Activated CD8-positive, alpha-beta memory T cell treated with anti-CD3 and anti-CD28 coated beads for 24 hours (primary cell): ENCODE results near the gene RAB37.

Source experiments
- DNase-seq: peaks from one replicate; pipeline ENCODE4 v3.0.0-alpha.2; 2020

RAB37 gene

DNA sequence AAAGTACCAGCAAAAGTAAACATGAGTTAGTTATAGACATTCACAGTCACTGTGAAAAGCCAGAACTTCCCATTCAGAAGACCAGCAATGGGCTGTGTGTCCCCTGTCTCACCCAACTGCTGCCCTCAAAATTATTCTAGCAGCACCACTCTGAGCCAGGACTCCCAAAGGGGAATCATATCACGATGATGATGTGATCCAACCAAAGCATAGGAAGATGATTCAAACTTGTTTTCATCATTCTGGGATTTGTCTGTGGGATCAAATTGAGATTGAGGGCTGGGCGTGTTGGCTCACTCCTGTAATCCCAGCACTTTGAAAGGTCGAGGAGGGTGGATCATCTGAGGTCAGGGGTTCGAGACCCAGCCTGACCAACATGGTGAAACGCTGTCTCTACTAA, 45.5 kb downstream of the RAB37 start:
- no peak for DNase-seq

DNA sequence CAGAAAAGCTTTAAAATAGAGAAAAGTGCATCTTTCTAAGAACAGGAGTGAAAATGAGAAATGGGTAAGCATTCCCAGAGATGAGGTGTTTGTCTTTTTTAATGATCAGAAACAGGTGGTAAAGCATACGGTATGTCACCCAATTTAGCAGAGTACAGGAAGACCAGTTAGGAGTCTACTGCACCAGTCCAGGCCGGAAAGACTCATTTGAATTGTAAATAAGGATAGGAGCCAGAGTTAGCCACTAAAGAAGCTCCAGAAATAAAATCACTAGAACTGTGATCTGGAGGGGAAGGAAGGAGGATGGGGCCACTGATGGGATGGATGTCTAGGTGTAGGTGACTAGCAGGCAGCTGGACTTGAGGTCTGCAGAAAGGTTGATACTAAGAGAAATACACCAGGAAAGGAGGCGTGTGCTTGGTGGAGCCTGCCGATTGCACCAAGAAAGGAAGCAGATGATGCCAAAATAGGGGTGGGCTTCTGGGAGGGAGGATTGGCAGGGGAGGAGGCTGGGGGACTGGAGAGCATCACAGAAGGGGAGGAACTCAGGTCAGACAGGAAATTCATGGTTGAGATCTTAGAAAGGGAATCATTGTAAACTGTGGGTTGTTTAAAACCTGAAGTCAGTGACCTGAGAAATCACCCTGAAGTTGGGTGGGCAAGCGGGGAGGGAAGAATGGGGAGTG, 47.2 kb downstream of the RAB37 start:
- no peak for DNase-seq

DNA sequence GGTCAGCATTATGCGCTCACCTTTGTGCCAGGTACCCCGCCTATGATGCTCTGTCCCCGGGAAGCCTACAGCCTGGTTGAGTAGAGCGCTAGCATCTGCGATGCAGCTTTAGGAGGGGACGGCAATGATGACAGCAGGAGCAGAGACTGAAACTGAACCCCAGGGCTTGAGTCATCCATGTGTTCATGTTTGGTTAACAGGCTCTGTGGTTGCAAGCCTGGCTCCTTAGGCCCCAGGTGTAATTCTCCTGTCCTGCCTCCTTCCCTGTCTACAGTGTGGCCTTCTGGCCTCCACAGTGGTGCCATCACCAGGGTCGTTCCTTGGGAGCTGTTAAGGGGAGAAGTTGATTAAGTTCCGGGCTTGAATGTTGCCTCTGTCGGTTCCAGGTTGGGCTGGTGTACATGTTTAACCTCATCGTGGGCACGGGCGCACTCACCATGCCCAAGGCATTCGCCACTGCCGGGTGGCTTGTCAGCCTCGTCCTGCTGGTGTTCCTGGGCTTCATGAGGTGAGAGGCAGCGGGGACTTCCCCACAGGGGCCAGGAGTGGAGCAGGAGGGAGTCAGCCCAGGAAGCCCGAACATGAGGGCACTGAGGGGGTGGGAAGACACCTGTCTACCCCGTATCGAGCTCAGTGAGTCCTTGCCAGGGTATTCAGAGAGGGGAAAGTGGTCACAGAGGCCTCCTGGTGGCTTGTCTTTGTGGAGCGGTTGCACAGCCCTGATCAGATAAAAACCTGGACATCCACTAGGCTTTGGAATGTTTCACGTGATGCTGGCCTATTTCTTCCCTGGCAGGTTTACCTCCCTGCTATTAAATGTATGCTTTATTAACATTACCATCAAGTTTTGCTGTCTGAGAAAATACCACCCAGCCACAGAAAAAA, 48.3 kb downstream of the RAB37 start:
- DNase-seq = no peak

DNA sequence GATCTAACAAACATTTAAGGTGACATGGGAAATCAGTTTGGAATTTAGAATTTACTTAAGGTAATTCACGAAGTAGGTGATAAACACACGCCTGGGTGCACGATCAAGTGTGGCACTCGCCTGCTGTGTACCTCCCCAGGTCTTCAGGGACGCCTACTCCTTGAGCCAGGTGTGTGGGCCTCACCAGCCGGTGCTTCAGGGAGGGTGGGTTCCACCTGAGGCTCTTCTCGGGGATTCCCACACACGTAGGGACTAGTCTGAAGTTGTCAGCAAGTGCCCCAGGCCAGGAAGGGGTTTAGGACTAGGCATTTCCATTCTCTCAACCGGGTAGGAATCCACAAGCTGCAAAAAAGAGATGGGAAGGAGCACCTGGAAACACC, 48.9 kb downstream of the RAB37 start:
- no peak for DNase-seq

DNA sequence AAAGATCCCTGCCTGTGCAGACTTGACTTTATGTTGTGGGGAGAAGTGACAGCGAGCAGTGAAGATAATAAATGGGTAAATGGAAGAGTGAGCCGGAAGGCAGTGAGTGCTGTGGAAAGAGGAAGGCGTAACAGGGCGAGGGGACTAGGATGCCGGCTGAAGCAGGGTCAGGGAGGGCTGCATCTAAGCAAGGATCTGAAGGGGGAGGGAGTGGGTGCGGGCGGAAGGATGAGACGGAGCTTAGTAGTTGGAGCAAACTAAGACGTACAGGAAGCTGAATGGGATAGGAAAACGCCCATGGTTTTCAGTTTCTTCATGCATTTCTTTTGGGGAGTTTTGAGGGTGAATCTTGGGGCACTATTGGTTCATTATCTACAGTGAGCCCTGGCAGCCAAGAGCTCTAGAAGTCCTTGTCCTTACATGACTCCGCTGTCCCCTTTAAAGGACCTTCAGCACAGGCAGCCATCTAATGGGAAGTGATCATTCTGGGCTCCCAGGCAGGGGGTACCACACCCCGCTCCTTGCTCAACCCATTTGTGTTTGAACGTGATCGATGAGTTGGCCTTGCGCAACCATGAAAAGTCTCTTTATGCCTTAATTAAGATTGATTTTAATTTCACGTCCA, 49.5 kb downstream of the RAB37 start:
- no peak for DNase-seq

DNA sequence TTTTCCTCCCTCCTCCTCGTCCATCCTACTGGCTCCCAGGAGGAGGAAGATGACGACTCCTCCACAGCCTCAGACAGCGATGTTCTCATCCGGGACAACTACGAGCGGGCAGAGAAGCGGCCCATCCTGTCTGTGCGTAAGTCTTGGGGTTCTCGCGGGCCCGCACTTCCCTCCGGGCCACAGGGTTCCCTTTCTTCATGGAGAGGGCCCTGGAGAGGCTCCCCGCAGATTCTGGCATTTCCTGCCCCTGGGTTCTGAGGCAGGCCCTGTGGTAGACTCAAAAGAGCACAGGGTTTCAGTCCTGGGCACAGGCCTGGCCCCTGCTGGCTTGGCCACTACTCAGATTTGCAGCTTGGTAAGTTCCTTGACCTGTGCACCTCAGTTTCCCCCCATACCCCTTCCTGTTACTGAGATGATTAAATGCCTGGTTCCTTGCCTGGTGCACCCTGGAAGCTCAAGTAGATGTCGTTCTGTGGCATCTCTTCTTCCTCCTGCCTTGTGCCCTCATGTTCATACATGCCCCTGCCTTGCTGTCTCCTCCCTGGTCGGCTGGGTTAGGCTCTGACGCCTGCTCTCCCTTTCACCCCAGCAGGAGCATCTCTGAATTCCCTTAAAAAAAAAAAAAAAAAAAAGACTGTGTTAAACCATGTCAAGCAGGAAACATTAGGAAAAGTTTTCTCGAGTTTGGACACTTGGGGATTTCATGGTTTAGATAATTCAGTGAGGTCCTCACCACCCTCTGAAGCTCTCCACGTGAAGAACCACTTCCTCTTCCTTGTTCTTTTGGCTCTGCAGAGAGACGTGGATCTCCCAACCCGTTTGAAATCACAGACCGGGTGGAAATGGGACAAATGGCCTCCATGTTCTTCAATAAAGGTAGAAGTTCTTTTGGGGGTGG, 53.4 kb downstream of the RAB37 start:
- no peak for DNase-seq

DNA sequence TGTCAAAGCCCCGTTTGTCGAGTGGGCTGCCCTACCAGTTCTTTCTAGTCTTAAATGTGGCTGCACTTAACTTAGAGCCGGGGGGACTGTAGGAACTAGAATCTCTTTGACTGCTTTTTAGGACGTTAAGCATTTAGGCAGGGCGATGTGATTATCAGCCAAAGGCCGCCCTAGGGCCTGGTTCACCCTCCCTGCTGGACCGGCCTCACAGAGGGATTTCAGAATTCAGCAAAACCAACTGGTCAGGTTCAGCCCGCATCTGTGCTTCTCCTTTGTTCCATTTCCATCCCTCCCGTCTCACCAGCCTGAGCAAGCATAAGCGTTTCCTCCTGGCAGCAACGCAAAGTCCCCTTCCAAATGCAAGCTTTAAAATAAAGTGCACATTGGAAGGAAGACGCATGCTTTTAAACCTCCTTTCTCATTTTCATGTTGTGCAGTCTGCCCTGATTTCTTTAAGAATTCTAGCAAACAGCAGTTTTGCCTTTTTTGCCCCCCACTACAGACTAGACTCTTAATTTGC, 55.6 kb downstream of the RAB37 start:
- no peak for DNase-seq

DNA sequence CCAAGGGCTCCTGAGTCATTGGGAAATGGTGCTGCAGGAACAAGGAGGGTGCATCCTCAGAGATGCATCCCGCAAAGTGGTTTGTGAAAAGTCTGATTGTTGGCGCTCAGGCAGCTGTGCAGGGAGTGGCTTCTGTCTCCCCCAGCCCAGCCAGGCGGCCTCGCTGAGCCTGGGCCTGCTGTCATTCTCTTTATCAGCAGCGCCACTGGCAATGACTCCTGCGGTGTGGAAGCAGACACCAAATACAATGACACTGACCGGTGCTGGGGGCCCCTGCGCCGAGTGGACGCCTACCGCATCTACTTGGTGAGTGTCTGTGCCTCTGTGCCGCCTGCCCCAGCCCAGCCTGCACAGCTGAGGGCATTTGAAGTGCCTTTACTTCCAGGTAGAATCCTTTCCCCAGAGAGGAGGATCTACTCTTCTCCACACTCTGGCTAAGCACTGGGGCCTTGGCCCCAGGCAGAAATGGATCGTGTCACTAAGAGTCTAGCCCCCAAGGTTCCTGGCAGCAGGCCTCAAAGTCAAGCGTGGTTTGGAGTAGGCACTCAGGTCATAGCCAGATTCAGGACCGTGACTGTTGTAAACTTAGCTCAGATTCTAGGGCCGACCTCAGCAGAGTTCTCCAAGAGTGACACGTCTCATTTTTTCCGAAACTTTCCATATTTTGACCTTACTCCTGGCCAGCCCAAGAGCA, 58.4 kb downstream of the RAB37 start:
- no peak for DNase-seq

DNA sequence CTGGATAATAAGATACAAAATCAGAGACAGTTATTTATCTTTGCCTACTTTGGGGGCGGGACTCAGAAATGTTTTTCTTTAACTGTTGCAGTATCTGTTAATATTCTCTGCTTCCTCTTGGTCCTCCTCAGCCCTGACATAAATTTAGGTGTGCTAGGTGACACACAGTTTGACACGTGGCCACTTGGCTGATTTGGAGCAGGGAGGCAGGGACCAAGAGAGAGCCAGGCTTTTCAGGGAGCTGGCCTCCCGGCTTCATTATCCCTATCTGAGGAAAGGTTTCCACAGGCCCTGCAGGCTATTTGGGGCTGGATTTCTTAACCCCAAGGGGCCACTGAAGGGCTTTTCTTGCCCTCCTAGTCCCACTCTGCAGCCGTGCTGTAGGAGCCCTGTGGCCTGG, 59.2 kb downstream of the RAB37 start:
- no peak for DNase-seq

DNA sequence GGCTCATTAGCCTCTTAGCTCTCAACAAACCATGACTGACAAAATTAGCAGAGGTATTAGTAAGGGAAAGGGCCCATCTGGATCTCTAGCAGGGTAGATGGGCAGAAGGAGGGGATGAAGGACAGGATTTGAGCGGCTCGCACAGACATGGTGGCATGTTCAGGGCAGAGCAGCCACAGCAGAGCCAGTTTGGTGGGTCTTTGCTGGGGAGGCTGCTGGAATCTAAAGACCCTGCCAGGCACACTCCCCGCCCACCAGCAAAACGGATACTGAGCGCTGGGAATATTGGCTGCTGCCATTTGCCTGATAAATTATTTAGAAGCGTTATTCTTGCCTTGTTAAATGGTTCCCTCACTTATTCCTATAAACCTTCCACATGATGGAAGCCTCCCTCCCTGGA, 59.8 kb downstream of the RAB37 start:
- DNase-seq = no peak
